Measurements from ENCODE around the gene PAQR6.
A peak's percentile ranks its signal among the peaks of the same experiment; 100 is the strongest.

PAQR6 gene

GRCh38 chr1:156228501-156228900 lies 19.4 kb downstream of the PAQR6 start:
- Mint-ChIP-seq H3K36me3 (ENCODE audit: low read depth) (peaks cover 46% of the 10 kb centered on the region), H3K4me1 (peaks cover 5% of the 10 kb centered on the region), H3K9me3 (no peaks in the 10 kb centered on the region), H3K27me3 (ENCODE audit: low read depth, poor library complexity) (no peaks in the 10 kb centered on the region), H3K4me3 (no peak overlapping the region), H3K27ac (no peak overlapping the region)
- no peak for DNase-seq
- no peak for TF ChIP-seq CTCF (IDR thresholded peaks at IDR 0.05)

- H3K36me3 Mint-ChIP-seq (ENCODE audit: low read depth): peaks cover 56% of the 10 kb centered on the region
- peaks cover 5% of the 10 kb centered on the region for H3K4me1 Mint-ChIP-seq
- no peak overlapping the region for H3K4me3 Mint-ChIP-seq
- DNase-seq: no peak
- H3K27ac Mint-ChIP-seq: no peak overlapping the region
- no peaks in the 10 kb centered on the region for H3K9me3 Mint-ChIP-seq
- no peak for TF ChIP-seq CTCF (IDR thresholded peaks at IDR 0.05)
- no peaks in the 10 kb centered on the region for H3K27me3 Mint-ChIP-seq (ENCODE audit: low read depth, poor library complexity)
Observed at GRCh38 chr1:156226782-156227181, 21.1 kb downstream of the PAQR6 start.

- peaks cover 5% of the 10 kb centered on the region for H3K4me1 Mint-ChIP-seq
- no peak for DNase-seq
- H3K36me3 Mint-ChIP-seq (ENCODE audit: low read depth): peaks cover 61% of the 10 kb centered on the region
- H3K27ac Mint-ChIP-seq: no peak overlapping the region
- H3K9me3 Mint-ChIP-seq: no peaks in the 10 kb centered on the region
- no peak for TF ChIP-seq CTCF (IDR thresholded peaks at IDR 0.05)
- H3K4me3 Mint-ChIP-seq: no peak overlapping the region
- no peaks in the 10 kb centered on the region for H3K27me3 Mint-ChIP-seq (ENCODE audit: low read depth, poor library complexity)
Observed at GRCh38 chr1:156226116-156226538, 21.7 kb downstream of the PAQR6 start.

GRCh38 chr1:156225677-156226014 lies 22.2 kb downstream of the PAQR6 start:
- H3K4me1 Mint-ChIP-seq: peaks cover 5% of the 10 kb centered on the region
- no peaks in the 10 kb centered on the region for H3K27me3 Mint-ChIP-seq (ENCODE audit: low read depth, poor library complexity)
- H3K36me3 Mint-ChIP-seq (ENCODE audit: low read depth): peaks cover 64% of the 10 kb centered on the region
- no peak for DNase-seq
- no peak overlapping the region for H3K4me3 Mint-ChIP-seq
- H3K9me3 Mint-ChIP-seq: no peaks in the 10 kb centered on the region
- H3K27ac Mint-ChIP-seq: no peak overlapping the region
- TF ChIP-seq CTCF (IDR thresholded peaks at IDR 0.05): no peak

- no peak for DNase-seq
- Mint-ChIP-seq H3K4me3 (no peak overlapping the region), H3K9me3 (no peaks in the 10 kb centered on the region), H3K36me3 (ENCODE audit: low read depth) (peaks cover 63% of the 10 kb centered on the region), H3K4me1 (peaks cover 5% of the 10 kb centered on the region), H3K27me3 (ENCODE audit: low read depth, poor library complexity) (no peaks in the 10 kb centered on the region), H3K27ac (peak overlapping the region; percentile 9)
- TF ChIP-seq CTCF (IDR thresholded peaks at IDR 0.05): no peak
Observed at GRCh38 chr1:156221986-156222692, 25.7 kb downstream of the PAQR6 start.

GRCh38 chr1:156220226-156220625 lies 27.6 kb downstream of the PAQR6 start:
- no peak for TF ChIP-seq CTCF (IDR thresholded peaks at IDR 0.05)
- Mint-ChIP-seq H3K4me3 (no peak overlapping the region), H3K27ac (no peak overlapping the region), H3K9me3 (no peaks in the 10 kb centered on the region), H3K27me3 (ENCODE audit: low read depth, poor library complexity) (no peaks in the 10 kb centered on the region), H3K4me1 (peaks cover 2% of the 10 kb centered on the region), H3K36me3 (ENCODE audit: low read depth) (peaks cover 58% of the 10 kb centered on the region)
- DNase-seq: no peak
